ENCODE measurements around the gene IGFBP6. TPM values are rescaled to one million over a fixed set of nuclear protein-coding genes. Genes with fewer than 3 reads are reported as not detected.

The IGFBP6 gene
- total RNA-seq, 1 experiment from 2014 or later: 6.4 TPM

DNA sequence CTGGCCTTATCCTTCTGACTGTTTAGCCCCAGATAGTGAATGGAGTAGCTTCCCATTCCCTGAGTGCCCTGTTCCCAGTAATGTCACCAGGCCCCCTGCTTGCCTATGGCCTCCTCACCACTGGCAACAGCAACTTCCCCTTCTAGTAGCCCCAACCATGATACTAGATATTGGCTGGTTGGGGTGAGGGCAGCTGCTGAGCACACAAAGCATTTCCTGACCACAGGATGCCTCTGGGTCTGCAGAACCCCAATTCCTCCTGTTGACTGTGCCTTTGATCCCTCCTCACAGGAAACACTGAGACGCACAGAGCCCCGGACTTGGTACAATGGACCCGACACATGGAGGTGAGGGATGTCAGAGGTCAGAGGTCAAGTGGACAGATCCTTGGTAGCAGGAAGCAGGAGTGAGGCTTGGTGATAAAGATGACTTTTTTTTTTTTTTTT is 6.4 kb downstream of the IGFBP6 start:
- Mint-ChIP-seq H3K27me3 (ENCODE audit: low read depth) (peaks cover 24% of the 10 kb centered on the region), H3K27ac (no peak overlapping the region), H3K4me3 (no peak overlapping the region), H3K36me3 (no peaks in the 10 kb centered on the region), H3K4me1 (peaks cover 16% of the 10 kb centered on the region), H3K9me3 (no peaks in the 10 kb centered on the region)
- ChIA-PET CTCF (interaction anchor here (0.5 to 14.6 kb wide), 11 partner anchors 9 to 217 kb away, joined by 3 to 474 read pairs (median 6); partner anchors contain the start of gene AAAS), POLR2A (no interaction called here)
- no peak for DNase-seq (ENCODE audit: low spot score)
- no peak for ATAC-seq
- TF ChIP-seq, protein P1, sequence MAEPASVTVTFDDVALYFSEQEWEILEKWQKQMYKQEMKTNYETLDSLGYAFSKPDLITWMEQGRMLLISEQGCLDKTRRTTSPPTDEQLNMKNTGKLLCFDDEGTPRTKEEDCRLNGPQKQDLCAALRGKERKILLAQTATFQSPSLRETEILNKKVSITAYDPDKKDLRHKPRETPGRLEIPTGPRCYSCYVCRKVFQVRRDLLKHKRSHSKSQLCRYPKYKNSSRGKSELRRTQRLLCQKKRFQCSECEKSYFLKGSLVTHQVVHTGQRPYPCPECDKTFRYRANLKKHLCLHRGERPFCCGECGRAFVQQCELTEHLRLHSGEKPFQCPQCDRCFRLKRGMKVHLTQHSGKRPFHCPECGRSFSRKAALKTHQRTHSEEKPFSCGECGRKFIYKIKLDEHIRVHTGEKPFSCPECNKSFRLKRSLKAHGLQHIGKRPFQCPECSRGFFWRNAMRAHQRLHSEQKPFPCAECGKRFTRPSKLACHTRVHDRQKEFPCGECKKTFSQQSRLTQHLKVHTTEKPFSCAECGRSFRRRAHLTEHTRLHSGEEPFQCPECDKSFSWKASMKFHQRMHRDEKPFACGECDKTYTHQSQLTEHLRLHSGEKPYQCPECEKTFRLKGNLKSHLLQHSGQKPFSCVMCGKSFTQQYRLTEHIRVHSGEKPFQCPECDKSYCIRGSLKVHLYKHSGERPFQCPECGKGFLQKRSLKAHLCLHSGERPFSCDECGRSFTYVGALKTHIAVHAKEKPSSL (CRISPR knock-in tag; conservative IDR thresholded peaks at IDR 0.05): no peak
- TF ChIP-seq, protein P2, sequence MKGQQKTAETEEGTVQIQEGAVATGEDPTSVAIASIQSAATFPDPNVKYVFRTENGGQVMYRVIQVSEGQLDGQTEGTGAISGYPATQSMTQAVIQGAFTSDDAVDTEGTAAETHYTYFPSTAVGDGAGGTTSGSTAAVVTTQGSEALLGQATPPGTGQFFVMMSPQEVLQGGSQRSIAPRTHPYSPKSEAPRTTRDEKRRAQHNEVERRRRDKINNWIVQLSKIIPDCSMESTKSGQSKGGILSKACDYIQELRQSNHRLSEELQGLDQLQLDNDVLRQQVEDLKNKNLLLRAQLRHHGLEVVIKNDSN (CRISPR knock-in tag; IDR thresholded peaks at IDR 0.05): no peak
- TF ChIP-seq, protein P3, sequence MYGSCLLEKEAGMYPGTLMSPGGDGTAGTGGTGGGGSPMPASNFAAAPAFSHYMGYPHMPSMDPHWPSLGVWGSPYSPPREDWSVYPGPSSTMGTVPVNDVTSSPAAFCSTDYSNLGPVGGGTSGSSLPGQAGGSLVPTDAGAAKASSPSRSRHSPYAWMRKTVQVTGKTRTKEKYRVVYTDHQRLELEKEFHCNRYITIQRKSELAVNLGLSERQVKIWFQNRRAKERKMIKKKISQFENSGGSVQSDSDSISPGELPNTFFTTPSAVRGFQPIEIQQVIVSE (CRISPR knock-in tag; IDR thresholded peaks at IDR 0.05; ENCODE audit: borderline replicate concordance): no peak
- TF ChIP-seq ZNF423 (CRISPR knock-in tag; IDR thresholded peaks at IDR 0.05) (no peak), ATF1 (CRISPR knock-in tag; IDR thresholded peaks at IDR 0.05) (no peak), ZNF219 (CRISPR knock-in tag; IDR thresholded peaks at IDR 0.05; ENCODE audit: borderline replicate concordance) (no peak), OVOL2 (CRISPR knock-in tag; IDR thresholded peaks at IDR 0.05; ENCODE audit: borderline replicate concordance) (no peak), EMX1 (CRISPR knock-in tag; IDR thresholded peaks at IDR 0.05) (no peak), JAZF1 (CRISPR knock-in tag; IDR thresholded peaks at IDR 0.05) (no peak), ELF4 (CRISPR knock-in tag; IDR thresholded peaks at IDR 0.05; ENCODE audit: low read depth) (no peak)
- TF ChIP-seq, protein P4, sequence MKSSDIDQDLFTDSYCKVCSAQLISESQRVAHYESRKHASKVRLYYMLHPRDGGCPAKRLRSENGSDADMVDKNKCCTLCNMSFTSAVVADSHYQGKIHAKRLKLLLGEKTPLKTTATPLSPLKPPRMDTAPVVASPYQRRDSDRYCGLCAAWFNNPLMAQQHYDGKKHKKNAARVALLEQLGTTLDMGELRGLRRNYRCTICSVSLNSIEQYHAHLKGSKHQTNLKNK (CRISPR knock-in tag; IDR thresholded peaks at IDR 0.05): no peak
- TF ChIP-seq, protein P5, sequence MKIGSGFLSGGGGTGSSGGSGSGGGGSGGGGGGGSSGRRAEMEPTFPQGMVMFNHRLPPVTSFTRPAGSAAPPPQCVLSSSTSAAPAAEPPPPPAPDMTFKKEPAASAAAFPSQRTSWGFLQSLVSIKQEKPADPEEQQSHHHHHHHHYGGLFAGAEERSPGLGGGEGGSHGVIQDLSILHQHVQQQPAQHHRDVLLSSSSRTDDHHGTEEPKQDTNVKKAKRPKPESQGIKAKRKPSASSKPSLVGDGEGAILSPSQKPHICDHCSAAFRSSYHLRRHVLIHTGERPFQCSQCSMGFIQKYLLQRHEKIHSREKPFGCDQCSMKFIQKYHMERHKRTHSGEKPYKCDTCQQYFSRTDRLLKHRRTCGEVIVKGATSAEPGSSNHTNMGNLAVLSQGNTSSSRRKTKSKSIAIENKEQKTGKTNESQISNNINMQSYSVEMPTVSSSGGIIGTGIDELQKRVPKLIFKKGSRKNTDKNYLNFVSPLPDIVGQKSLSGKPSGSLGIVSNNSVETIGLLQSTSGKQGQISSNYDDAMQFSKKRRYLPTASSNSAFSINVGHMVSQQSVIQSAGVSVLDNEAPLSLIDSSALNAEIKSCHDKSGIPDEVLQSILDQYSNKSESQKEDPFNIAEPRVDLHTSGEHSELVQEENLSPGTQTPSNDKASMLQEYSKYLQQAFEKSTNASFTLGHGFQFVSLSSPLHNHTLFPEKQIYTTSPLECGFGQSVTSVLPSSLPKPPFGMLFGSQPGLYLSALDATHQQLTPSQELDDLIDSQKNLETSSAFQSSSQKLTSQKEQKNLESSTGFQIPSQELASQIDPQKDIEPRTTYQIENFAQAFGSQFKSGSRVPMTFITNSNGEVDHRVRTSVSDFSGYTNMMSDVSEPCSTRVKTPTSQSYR (CRISPR knock-in tag; IDR thresholded peaks at IDR 0.05): no peak
- TF ChIP-seq, protein P6, sequence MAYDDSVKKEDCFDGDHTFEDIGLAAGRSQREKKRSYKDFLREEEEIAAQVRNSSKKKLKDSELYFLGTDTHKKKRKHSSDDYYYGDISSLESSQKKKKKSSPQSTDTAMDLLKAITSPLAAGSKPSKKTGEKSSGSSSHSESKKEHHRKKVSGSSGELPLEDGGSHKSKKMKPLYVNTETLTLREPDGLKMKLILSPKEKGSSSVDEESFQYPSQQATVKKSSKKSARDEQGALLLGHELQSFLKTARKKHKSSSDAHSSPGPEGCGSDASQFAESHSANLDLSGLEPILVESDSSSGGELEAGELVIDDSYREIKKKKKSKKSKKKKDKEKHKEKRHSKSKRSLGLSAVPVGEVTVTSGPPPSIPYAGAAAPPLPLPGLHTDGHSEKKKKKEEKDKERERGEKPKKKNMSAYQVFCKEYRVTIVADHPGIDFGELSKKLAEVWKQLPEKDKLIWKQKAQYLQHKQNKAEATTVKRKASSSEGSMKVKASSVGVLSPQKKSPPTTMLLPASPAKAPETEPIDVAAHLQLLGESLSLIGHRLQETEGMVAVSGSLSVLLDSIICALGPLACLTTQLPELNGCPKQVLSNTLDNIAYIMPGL (CRISPR knock-in tag; IDR thresholded peaks at IDR 0.05): no peak
- TF ChIP-seq, protein P7, sequence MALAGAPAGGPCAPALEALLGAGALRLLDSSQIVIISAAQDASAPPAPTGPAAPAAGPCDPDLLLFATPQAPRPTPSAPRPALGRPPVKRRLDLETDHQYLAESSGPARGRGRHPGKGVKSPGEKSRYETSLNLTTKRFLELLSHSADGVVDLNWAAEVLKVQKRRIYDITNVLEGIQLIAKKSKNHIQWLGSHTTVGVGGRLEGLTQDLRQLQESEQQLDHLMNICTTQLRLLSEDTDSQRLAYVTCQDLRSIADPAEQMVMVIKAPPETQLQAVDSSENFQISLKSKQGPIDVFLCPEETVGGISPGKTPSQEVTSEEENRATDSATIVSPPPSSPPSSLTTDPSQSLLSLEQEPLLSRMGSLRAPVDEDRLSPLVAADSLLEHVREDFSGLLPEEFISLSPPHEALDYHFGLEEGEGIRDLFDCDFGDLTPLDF (CRISPR knock-in tag; IDR thresholded peaks at IDR 0.05): no peak
- TF ChIP-seq, protein P8, sequence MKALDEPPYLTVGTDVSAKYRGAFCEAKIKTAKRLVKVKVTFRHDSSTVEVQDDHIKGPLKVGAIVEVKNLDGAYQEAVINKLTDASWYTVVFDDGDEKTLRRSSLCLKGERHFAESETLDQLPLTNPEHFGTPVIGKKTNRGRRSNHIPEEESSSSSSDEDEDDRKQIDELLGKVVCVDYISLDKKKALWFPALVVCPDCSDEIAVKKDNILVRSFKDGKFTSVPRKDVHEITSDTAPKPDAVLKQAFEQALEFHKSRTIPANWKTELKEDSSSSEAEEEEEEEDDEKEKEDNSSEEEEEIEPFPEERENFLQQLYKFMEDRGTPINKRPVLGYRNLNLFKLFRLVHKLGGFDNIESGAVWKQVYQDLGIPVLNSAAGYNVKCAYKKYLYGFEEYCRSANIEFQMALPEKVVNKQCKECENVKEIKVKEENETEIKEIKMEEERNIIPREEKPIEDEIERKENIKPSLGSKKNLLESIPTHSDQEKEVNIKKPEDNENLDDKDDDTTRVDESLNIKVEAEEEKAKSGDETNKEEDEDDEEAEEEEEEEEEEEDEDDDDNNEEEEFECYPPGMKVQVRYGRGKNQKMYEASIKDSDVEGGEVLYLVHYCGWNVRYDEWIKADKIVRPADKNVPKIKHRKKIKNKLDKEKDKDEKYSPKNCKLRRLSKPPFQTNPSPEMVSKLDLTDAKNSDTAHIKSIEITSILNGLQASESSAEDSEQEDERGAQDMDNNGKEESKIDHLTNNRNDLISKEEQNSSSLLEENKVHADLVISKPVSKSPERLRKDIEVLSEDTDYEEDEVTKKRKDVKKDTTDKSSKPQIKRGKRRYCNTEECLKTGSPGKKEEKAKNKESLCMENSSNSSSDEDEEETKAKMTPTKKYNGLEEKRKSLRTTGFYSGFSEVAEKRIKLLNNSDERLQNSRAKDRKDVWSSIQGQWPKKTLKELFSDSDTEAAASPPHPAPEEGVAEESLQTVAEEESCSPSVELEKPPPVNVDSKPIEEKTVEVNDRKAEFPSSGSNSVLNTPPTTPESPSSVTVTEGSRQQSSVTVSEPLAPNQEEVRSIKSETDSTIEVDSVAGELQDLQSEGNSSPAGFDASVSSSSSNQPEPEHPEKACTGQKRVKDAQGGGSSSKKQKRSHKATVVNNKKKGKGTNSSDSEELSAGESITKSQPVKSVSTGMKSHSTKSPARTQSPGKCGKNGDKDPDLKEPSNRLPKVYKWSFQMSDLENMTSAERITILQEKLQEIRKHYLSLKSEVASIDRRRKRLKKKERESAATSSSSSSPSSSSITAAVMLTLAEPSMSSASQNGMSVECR (CRISPR knock-in tag; IDR thresholded peaks at IDR 0.05; ENCODE audit: borderline replicate concordance): no peak

All from WTC11 (cell line).